DMS 273 (cell line): Measurements from ENCODE around the gene KCNQ1OT1.

Source experiments
- DNase-seq: peaks from one replicate; lab custom pipeline; 2025; ENCODE audit not compliant: unreplicated experiment; lab: John Stamatoyannopoulos, UW

KCNQ1OT1 gene

GRCh38 chr11:2612884-2613571, 86.8 kb downstream of the KCNQ1OT1 start:
- DNase-seq: no peak

DNA sequence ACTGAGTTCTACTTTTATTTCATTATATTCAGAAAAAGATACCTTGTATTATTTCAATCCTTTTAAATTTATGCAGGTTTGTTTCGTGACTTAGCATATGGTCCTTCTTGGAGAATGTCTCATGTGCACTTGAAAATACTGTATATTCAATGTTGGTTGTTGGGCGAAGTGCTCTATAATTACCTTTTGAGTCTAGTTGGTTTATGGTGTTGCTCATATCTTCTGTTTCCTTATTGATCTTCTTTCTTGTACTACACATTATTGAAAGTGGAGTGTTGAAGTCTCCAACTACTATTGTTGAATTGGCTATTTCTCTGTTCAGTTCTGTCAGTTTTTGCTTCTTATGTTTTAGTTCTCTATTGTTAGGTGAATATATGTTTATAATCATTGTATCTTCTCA, 90.4 kb downstream of the KCNQ1OT1 start:
- DNase-seq: no peak

DNA sequence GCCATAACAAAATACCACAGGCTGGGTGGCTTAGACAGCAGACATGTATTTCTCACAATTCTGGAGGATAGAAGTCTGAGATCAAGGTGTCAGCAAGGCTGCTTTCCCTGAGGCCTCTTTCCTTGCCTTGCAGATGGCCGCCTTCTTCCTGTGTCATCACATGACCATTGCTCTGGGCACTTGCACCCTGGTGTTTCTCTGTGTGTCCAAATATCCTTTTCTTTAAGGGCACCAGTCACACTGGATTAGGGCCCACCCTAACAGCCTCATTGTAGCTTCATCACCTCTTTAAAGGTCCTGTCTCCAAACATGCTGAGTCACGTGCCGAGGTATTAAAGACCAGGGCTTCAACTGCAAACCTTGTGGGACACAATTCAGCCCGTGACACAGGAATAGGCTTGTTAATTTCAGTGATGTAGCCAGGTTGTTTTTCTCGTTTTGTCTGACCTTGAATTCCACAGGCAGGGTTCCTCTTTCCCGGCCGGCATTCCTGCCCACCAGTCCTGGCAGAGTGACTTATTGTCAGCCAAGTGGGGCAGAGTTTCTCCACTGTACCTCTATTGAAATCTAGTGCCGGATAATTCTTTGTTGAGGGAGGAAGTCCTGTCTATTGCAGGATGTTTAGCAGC, 100.1 kb downstream of the KCNQ1OT1 start:
- no peak for DNase-seq

DNA sequence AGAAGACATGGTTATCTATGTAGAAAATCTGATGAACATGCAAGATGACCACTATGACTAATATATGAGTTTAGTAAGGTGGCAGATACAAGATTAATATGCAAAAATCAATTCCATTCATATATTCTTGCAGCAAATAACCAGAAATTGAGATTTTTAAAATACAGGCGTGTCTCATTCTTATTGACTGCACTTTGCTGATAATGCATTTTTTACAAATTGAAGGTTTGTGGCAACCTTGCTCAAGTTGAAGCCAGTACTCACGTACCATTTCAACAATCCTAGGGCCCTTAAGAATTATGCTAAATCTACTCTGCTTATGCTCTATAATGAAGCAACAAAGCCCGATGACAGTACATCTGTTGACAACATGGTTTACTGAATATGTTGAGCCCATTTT, 104.6 kb downstream of the KCNQ1OT1 start:
- DNase-seq: no peak

- DNase-seq: no peak
These were observed 105.5 kb downstream of the KCNQ1OT1 start for GRCh38 chr11:2594267-2594666.

DNA sequence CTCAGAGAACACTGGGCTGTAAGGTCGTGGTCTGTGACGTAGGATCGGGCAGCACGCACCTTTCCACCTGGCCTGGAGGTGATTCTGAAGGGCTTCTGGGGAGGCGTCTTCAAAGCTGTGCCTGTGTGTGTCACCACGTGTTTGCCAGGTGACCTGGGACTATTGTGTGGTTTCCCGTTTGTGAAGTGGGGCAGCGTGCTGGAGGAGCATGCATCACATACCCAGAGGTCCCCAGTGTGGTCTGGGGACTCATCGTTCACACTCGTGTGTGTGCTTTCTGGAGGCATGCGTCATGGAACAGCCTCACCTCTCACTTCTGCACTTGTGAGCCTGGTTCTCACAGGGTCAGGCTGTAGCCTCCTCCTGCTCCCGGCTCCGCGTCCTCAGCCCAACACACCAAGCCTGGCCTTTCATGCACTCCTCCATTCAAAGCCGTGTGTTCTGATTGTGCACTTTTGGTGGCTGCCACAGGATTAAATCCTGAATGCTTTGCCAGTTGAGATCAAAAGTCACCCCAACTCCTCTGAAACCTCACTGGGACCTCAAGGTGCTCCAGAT, 106.3 kb downstream of the KCNQ1OT1 start:
- no peak for DNase-seq

GRCh38 chr11:2592559-2593392, 107.0 kb downstream of the KCNQ1OT1 start:
- no peak for DNase-seq

DNA sequence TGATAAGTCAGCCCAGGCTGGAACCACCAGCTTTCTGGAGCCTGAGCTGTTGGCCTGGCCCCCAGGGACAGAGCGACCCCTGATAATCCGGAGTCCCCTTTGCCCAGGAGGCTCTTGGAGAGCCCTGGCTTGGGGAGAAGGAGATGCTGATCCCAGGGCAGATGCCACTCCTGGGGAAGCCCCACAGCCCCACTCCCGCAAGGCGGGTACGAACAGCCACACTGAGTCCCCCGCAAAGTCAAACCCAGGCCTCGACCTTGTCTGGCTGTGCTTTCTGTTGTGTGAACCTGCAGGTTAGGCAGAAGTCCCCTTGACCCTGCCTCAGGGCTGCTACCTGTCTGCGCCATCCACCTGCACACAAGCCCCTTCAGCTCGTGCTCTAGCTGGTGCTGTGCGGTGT, 108.0 kb downstream of the KCNQ1OT1 start:
- no peak for DNase-seq

DNA sequence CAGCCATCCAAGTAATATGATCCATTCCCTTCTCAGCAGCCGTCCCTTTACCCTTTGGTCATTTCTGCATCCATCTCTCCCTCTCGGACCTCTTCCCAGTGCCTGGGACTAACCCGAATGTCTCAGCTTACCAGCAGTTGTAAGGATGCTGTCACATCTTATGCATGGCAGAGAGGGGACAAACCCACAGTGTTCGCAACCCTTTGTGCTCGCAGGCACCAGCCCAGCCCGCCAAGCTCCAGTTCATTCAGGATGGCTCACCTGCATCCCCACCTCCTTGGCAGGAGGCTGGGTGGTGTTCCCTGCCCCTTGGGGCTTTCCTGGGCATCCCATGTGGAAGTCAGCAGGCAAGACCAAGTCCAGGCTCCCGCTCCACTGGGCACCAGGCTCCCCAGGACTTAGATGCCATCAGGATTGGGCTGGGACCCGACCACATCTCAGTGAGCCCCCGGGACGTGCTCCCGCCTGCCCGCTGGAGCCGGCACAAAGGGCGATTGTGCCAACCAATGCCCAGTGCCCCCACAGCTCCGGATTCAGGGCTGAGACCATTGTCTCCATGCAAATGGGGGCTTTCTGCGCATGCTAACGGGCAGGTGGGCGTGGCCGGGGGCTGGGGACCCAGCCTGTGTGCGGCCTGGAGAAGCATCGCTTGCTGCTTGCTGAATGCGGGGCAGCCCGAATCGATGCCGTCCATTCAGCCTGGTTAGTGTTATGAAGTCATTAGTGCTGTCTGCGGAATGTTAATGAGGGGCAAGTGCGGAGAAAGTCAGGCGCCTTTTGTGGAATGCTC, 108.6 kb downstream of the KCNQ1OT1 start:
- no peak for DNase-seq

DNA sequence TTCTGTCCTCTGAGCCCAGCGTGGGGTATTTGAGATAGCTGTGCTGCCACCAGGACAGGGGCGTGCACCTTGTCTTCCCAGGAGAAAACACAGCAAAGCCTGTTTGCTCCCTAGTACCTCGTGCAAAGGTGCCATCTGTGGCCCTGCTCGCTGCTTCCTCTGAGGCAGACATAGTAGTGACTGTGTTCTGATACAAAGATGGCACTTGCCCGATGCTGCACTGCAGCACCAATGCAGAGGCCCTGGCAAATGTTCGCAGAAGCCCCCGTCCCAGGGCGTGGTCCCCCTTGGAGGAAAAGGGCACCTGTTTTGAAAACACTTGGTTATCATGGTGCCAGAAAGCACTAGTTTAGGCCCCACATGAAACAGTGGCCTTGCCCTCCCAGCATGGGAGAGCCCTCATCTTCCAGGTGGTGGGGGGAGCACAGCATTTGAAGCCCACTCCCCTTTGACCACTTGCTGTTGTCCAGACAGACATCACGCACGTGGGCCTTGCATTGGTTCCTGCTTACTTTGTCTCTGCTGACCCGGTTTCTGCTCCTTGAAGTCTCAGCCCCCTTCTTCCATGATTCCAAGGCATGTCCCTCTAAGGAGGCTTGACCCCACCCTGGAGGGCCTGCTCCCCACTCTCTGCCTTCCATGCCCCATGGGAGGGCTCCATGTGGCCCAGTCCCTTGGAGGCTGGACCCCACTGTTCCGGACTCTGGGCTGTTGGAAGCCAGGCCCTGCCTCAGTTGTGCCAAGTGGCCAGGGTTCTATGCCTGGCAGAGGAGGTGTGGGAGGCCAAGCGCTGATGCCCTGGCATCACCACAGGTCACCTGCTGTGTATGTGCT, 109.4 kb downstream of the KCNQ1OT1 start:
- DNase-seq: no peak

DNA sequence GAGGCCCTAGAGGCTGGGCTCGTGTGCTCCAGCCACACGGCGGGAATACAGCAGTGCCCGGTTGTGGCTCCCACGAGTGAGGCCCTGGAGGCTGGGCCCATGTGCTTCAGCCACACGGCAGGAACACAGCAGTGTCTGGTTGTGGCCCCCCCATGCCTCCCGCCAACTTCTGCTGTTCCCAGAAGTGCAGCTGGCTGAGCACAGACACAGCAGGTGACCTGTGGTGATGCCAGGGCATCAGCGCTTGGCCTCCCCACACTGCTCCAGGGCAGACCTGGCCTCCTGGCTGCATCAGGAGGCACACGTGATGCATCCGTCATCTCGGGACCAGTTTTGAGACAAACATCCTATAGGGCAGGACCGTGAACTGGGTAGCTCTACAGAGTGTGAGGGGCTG, 110.3 kb downstream of the KCNQ1OT1 start:
- DNase-seq: no peak

- no peak for DNase-seq
These were observed 110.8 kb downstream of the KCNQ1OT1 start for GRCh38 chr11:2588809-2589537.

- DNase-seq: no peak
These were observed 111.6 kb downstream of the KCNQ1OT1 start for GRCh38 chr11:2587976-2588748.

GRCh38 chr11:2587132-2587930, 112.5 kb downstream of the KCNQ1OT1 start:
- no peak for DNase-seq

DNA sequence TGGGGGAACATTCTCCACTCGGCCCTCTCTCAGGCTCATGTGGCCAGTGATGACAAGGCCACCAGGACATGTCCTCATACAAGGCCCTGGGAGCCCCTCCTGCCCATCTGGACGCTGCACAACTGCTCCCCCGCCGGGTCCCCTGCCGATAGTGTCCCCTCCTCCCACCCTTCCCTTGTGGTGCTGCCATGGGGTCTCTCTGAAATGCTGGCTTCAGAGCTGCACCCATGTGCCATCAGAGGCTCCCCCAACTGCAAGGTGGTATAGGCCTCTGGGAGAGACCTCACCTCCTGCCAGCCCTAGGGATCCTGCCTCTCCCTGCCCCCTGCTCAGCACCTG, 113.0 kb downstream of the KCNQ1OT1 start:
- DNase-seq: no peak

DNA sequence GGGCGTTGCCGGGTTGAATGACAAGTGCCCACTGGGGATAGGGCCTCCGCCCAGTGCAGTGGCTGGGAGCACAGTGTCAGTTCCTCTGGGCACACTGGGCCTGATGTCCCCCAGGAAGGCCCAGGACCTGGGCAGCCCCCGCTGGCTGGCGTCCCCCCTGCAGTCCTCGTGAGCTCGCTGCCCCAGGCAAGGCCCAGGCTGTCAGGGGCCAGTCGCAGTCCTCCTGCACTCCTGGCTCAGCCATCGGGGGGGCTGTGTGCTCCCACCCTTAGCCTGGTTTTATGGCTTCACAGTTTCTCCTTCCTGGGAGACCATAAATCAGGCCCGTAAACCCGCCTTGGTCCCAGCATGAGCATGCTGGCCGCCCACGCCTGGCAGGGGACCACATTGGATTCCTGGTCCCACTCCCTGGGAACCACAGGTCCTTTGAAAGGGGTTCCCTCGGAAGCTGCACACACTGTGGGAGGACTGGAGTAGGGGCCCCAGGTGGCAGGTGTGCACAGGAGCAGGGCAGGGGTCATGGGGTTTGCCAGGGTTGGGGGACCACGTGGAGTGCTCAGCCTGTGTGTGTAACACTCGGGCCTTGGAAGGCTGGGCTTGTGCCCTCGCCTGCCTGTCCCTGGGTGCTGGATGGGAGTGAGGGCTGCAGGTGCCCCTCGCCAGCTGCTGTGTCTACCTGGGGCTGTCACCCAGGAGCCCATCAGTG, 113.6 kb downstream of the KCNQ1OT1 start:
- DNase-seq: no peak

GRCh38 chr11:2585566-2586086, 114.2 kb downstream of the KCNQ1OT1 start:
- no peak for DNase-seq
